CD14-positive monocyte (primary cell): Measurements from ENCODE around the gene C2orf76. TPM values are rescaled to one million over a fixed set of nuclear protein-coding genes. Genes with fewer than 3 reads are reported as not detected.

Source experiments
- DNase-seq, 3 donors: peaks; one replicate each; pipeline ENCODE4 v3.0.0-alpha.2; 2011 to 2022
- H2AFZ ChIP-seq: 2 replicates; pipeline ENCODE4 v1.6.0; 2012; ENCODE audit warnings: mild to moderate bottlenecking, low read depth, low read length, inconsistent platforms; ENCODE audit not compliant: insufficient read depth, poor library complexity, severe bottlenecking
- H3K27ac ChIP-seq, 2 donors: 1 replicate in 1 of 2; 2 replicates in 1 of 2; pipeline ENCODE4 v1.5.1; 2012 to 2013; ENCODE audit warnings: low read length in 2 of 2, control low read depth in 1 of 2, inconsistent platforms in 1 of 2, low read depth in 1 of 2, mild to moderate bottlenecking in 1 of 2
- H3K27me3 ChIP-seq, 2 donors: one replicate each; pipeline versions ENCODE4 v1.6.0 to v1.6.1; 2011 to 2013; ENCODE audit warnings: low read length in 2 of 2; ENCODE audit not compliant: control insufficient read depth in 2 of 2, insufficient read depth in 2 of 2
- H3K36me3 ChIP-seq, 2 donors: replicated peaks in 1 of 2; 1 replicate in 1 of 2; 2 replicates in 1 of 2; pipeline versions ENCODE4 v1.5.1 to v1.6.1; 2012 to 2013; ENCODE audit warnings: low read length in 2 of 2, control low read depth in 1 of 2, inconsistent platforms in 1 of 2, mild to moderate bottlenecking in 1 of 2; ENCODE audit not compliant: insufficient read depth in 2 of 2, control insufficient read depth in 1 of 2
- H3K4me1 ChIP-seq, 2 donors: 1 replicate in 1 of 2; 2 replicates in 1 of 2; pipeline versions ENCODE4 v1.5.1 to v1.6.1; 2012 to 2013; ENCODE audit warnings: low read length in 2 of 2, control low read depth in 1 of 2, inconsistent platforms in 1 of 2, mild to moderate bottlenecking in 1 of 2, moderate library complexity in 1 of 2; ENCODE audit not compliant: insufficient read depth in 2 of 2, control insufficient read depth in 1 of 2
- H3K4me2 ChIP-seq: replicated peaks from 2 replicates; pipeline ENCODE3; 2012; ENCODE audit warnings: low read length, moderate library complexity, mild to moderate bottlenecking; ENCODE audit not compliant: poor library complexity, severe bottlenecking; ENCODE audit errors: extremely low read depth
- H3K4me3 ChIP-seq, 3 experiments: fragments of 200-600 bp in 1 of 3; sonication (generic) in 1 of 3; replicated peaks in 1 of 3; 1 replicate in 2 of 3; 2 replicates in 1 of 3; pipeline ENCODE4 v1.5.1; 2011 to 2013; ENCODE audit warnings: low read length in 3 of 3, mild to moderate bottlenecking in 3 of 3, control low read depth in 2 of 3, low read depth in 2 of 3, inconsistent platforms in 1 of 3, moderate library complexity in 1 of 3
- H3K79me2 ChIP-seq: 2 replicates; pipeline ENCODE4 v1.6.0; 2012; ENCODE audit warnings: mild to moderate bottlenecking, control low read depth, inconsistent platforms, low read length, moderate library complexity; ENCODE audit not compliant: insufficient read depth
- H3K9ac ChIP-seq: 2 replicates; pipeline ENCODE4 v1.6.0; 2017; ENCODE audit warnings: low read length, mild to moderate bottlenecking; ENCODE audit not compliant: insufficient read depth, poor library complexity, severe bottlenecking
- H3K9me3 ChIP-seq, 2 donors: replicated peaks in 1 of 2; 1 replicate in 1 of 2; 2 replicates in 1 of 2; pipeline versions ENCODE4 v1.5.1 to v1.6.1; 2012 to 2013; ENCODE audit warnings: low read length in 2 of 2, control low read depth in 1 of 2; ENCODE audit not compliant: control insufficient read depth in 1 of 2, insufficient read depth in 1 of 2
- H4K20me1 ChIP-seq: 2 replicates; pipeline ENCODE4 v1.6.0; 2012; ENCODE audit warnings: mild to moderate bottlenecking, low read length, control low read depth, moderate library complexity; ENCODE audit not compliant: insufficient read depth
- H3K27ac Mint-ChIP-seq, 7 donors: one replicate each; pipeline ENCODE4 v1.8.0; 2020; ENCODE audit warnings: mild to moderate bottlenecking in 7 of 7, mixed read lengths in 7 of 7, moderate library complexity in 6 of 7, inconsistent platforms in 2 of 7
- H3K27me3 Mint-ChIP-seq, 3 donors: one replicate each; pipeline ENCODE4 v1.8.0; 2021 to 2022; ENCODE audit warnings: low read depth in 3 of 3, mild to moderate bottlenecking in 3 of 3, mixed read lengths in 3 of 3, moderate library complexity in 3 of 3, inconsistent platforms in 1 of 3
- H3K36me3 Mint-ChIP-seq, 2 donors: one replicate each; pipeline ENCODE4 v1.8.0; 2020; ENCODE audit warnings: mixed read lengths in 2 of 2, inconsistent platforms in 1 of 2, mild to moderate bottlenecking in 1 of 2
- H3K4me1 Mint-ChIP-seq: one replicate; pipeline ENCODE4 v1.8.0; 2020; ENCODE audit warnings: mild to moderate bottlenecking, mixed read lengths
- H3K4me3 Mint-ChIP-seq, 2 donors: one replicate each; pipeline ENCODE4 v1.8.0; 2020; ENCODE audit warnings: mild to moderate bottlenecking in 2 of 2, mixed read lengths in 2 of 2, moderate library complexity in 1 of 2
- H3K9me3 Mint-ChIP-seq, 7 donors: one replicate each; pipeline ENCODE4 v1.8.0; 2020 to 2022; ENCODE audit warnings: mixed read lengths in 7 of 7, mild to moderate bottlenecking in 6 of 7, moderate library complexity in 6 of 7, inconsistent platforms in 2 of 7
- WGBS: methylation state at CpG from one replicate; pipeline ENCODE4 v1.1.5; 2013; ENCODE audit warnings: missing lambda C conversion rate; ENCODE audit not compliant: insufficient coverage; 5-methylcytosine and 5-hydroxymethylcytosine counted together
- intact Hi-C, 2 donors: fragments of 100-400 bp; cut with micrococcal nuclease; formaldehyde crosslinking; loops; one replicate each; pipeline versions ENCODE4 v1.15.0 to v1.15.1; 2023
- polyA plus RNA-seq, 3 donors: library from polyadenylated mRNA; depleted of rRNA in 1 of 3; unstranded in 2 of 3; stranded (reverse) in 1 of 3; fragments of 300-500 nt in 2 of 3; fragments of >200 nt in 1 of 3; fragmentation: Illumina TruSeq in 2 of 3; gene quantifications; 1 replicate in 2 of 3; 2 replicates in 1 of 3; pipeline ENCODE4 v1.2.3, GENCODE V29; 2012 to 2021
- TF ChIP-seq, protein P1 (sequence below): fragments of 200-600 bp; IDR thresholded peaks from one replicate; pipeline ENCODE4 v1.8.0; 2022; ENCODE audit warnings: antibody characterized with exemption, mild to moderate bottlenecking

Gene C2orf76
- polyA plus RNA-seq, 3 donors = 9.7 to 32.5 (median 31.0) TPM

GRCh38 chr2:119372778-119373568 lies 6.3 kb upstream of the C2orf76 start:
- TF ChIP-seq, protein P1, sequence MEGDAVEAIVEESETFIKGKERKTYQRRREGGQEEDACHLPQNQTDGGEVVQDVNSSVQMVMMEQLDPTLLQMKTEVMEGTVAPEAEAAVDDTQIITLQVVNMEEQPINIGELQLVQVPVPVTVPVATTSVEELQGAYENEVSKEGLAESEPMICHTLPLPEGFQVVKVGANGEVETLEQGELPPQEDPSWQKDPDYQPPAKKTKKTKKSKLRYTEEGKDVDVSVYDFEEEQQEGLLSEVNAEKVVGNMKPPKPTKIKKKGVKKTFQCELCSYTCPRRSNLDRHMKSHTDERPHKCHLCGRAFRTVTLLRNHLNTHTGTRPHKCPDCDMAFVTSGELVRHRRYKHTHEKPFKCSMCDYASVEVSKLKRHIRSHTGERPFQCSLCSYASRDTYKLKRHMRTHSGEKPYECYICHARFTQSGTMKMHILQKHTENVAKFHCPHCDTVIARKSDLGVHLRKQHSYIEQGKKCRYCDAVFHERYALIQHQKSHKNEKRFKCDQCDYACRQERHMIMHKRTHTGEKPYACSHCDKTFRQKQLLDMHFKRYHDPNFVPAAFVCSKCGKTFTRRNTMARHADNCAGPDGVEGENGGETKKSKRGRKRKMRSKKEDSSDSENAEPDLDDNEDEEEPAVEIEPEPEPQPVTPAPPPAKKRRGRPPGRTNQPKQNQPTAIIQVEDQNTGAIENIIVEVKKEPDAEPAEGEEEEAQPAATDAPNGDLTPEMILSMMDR = no peak
- intact Hi-C loops = no loop called here
- peaks cover 50 to 59% of the 10 kb centered on the region in 2 donors for H3K36me3 ChIP-seq
- no peak overlapping the region for H3K4me3 ChIP-seq
- H3K27me3 ChIP-seq = no peaks in the 10 kb centered on the region
- Mint-ChIP-seq H3K9me3 (peaks cover 10 to 28% (median 18%) of the 10 kb centered on the region in 7 donors), H3K4me1 (peaks cover 16% of the 10 kb centered on the region), H3K4me3 (no peak overlapping the region), H3K27ac (peak overlapping the region in 3 of 7 donors; percentile 41 to 73 (median 70)), H3K36me3 (peaks cover 58 to 69% of the 10 kb centered on the region in 2 donors), H3K27me3 (peaks cover 0 to 2% (median 1%) of the 10 kb centered on the region in 3 donors)
- H2AFZ ChIP-seq = no peak overlapping the region
- peaks cover 12 to 14% of the 10 kb centered on the region in 2 donors for H3K9me3 ChIP-seq
- no peak overlapping the region for H3K27ac ChIP-seq
- no peak overlapping the region for H3K9ac ChIP-seq
- 98% methylated on average over 5 of the region's 7 CpGs for WGBS
- no peak for DNase-seq
- peaks cover 4 to 16% of the 10 kb centered on the region in 2 donors for H3K4me1 ChIP-seq
- H3K79me2 ChIP-seq = peaks cover 14% of the 10 kb centered on the region
- peaks cover 24% of the 10 kb centered on the region for H4K20me1 ChIP-seq
- no peak overlapping the region for H3K4me2 ChIP-seq

- Histone ChIP-seq H3K9me3 (peaks cover 12 to 14% of the 10 kb centered on the region in 2 donors), H3K4me1 (peaks cover 14 to 18% of the 10 kb centered on the region in 2 donors), H2AFZ (no peak overlapping the region), H3K4me3 (no peak overlapping the region), H3K9ac (no peak overlapping the region), H3K27me3 (no peaks in the 10 kb centered on the region), H3K27ac (no peak overlapping the region), H3K36me3 (peaks cover 50 to 59% of the 10 kb centered on the region in 2 donors), H3K4me2 (no peak overlapping the region), H4K20me1 (peaks cover 30% of the 10 kb centered on the region), H3K79me2 (peaks cover 32% of the 10 kb centered on the region)
- intact Hi-C loops = no loop called here
- Mint-ChIP-seq H3K4me3 (no peak overlapping the region), H3K36me3 (peaks cover 58 to 70% of the 10 kb centered on the region in 2 donors), H3K9me3 (peaks cover 10 to 28% (median 18%) of the 10 kb centered on the region in 7 donors), H3K27ac (peak overlapping the region in 1 of 7 donors; percentile 32), H3K4me1 (peaks cover 22% of the 10 kb centered on the region), H3K27me3 (peaks cover 0 to 2% (median 0%) of the 10 kb centered on the region in 3 donors)
- 98% methylated on average over 4 of the region's 6 CpGs for WGBS
- TF ChIP-seq, protein P1 = no peak
- DNase-seq = no peak
These were observed 4.5 kb upstream of the C2orf76 start for GRCh38 chr2:119371111-119371510.
